GF-D8 (cell line): ENCODE results near the gene LCE3E.
"Not testable (repeated sequence)": the region's sequence is repeated elsewhere in the genome, so short reads cannot be mapped to it uniquely, and the experiment has no call there.

Source experiments
- DNase-seq: peaks from one replicate; lab custom pipeline; 2025; lab: John Stamatoyannopoulos, UW

LCE3E gene

GRCh38 chr1:152566681-152567080, at the start of gene LCE3E:
Gene LCE3E (minus strand): TSS chr1:152566780. CDS start chr1:152566208, 572 bp downstream.
- no peak for DNase-seq

- no peak for DNase-seq
Measured at GRCh38 chr1:152613511-152613910, 46.9 kb upstream of the LCE3E start, which contains the start of gene LCE3B. Gene LCE3B (plus strand): TSS chr1:152613811. CDS start chr1:152613811, 0 bp downstream.

GRCh38 chr1:152599934-152600333, 33.4 kb upstream of the LCE3E start, which contains the start of gene LCE3C:
Gene LCE3C (plus strand): TSS chr1:152600234. CDS start chr1:152600732, 498 bp downstream.
- DNase-seq = no peak

GRCh38 chr1:152596986-152597385, 30.4 kb upstream of the LCE3E start:
- no peak for DNase-seq

- no peak for DNase-seq
Measured at GRCh38 chr1:152585586-152585985, 19.0 kb upstream of the LCE3E start.

- DNase-seq = no peak
Measured at GRCh38 chr1:152582647-152583046, 16.1 kb upstream of the LCE3E start.

- no peak for DNase-seq
Measured at GRCh38 chr1:152580433-152580832, 13.9 kb upstream of the LCE3E start, which contains the start of gene LCE3D. Gene LCE3D (minus strand): TSS chr1:152580516. CDS start chr1:152579936, 580 bp downstream.

GRCh38 chr1:152579526-152579925, 12.9 kb upstream of the LCE3E start:
- not testable (repeated sequence) for DNase-seq

GRCh38 chr1:152577168-152577567, 10.6 kb upstream of the LCE3E start:
- no peak for DNase-seq

- no peak for DNase-seq
Measured at GRCh38 chr1:152565535-152566215, 905 bp downstream of the LCE3E start.

GRCh38 chr1:152565115-152565514, 1.5 kb downstream of the LCE3E start:
- DNase-seq = no peak

- DNase-seq = not testable (repeated sequence)
Measured at GRCh38 chr1:152548358-152548757, 18.2 kb downstream of the LCE3E start.

- DNase-seq = no peak
Measured at GRCh38 chr1:152546704-152547103, 19.9 kb downstream of the LCE3E start.

- no peak for DNase-seq
Measured at GRCh38 chr1:152543820-152544219, 22.8 kb downstream of the LCE3E start.

- DNase-seq = no peak
Measured at GRCh38 chr1:152539901-152540300, 26.7 kb downstream of the LCE3E start.

- DNase-seq = no peak
Measured at GRCh38 chr1:152537496-152537895, 29.1 kb downstream of the LCE3E start.

- DNase-seq = no peak
Measured at GRCh38 chr1:152535774-152536173, 30.8 kb downstream of the LCE3E start.

- no peak for DNase-seq
Measured at GRCh38 chr1:152533327-152533938, 33.1 kb downstream of the LCE3E start.

- DNase-seq = no peak
Measured at GRCh38 chr1:152525080-152525641, 41.4 kb downstream of the LCE3E start.

- no peak for DNase-seq
Measured at GRCh38 chr1:152520561-152521090, 46.0 kb downstream of the LCE3E start.

GRCh38 chr1:152519851-152520250, 46.7 kb downstream of the LCE3E start:
- DNase-seq = peak; percentile 56

GRCh38 chr1:152517237-152517811, 49.3 kb downstream of the LCE3E start:
- DNase-seq = no peak
